Measurements from ENCODE around the gene DNM1L. TPM values are rescaled to one million over a fixed set of nuclear protein-coding genes. Genes with fewer than 3 reads are reported as not detected.

The DNM1L gene
- total and polyA plus RNA-seq, 2 of the 4 experiments (the other 2 are of a cell fraction), result 44.8 to 70.1 TPM

- H3K9me1 ChIP-seq (ENCODE audit: insufficient read depth, low read length), result no peaks in the 10 kb centered on the region; the same call in 1 of the 2 replicates
- H3K27me3 ChIP-seq (ENCODE audit: control insufficient read depth, insufficient read depth, low read length), result no peaks in the 10 kb centered on the region
- H2BK15ac ChIP-seq (ENCODE audit: low read depth, low read length), result no peak overlapping the region
- H4K5ac ChIP-seq (ENCODE audit: low read depth, low read length), result no peak overlapping the region
- DNase-seq, result no peak
- no peak overlapping the region for H3K14ac ChIP-seq (replicated peaks; ENCODE audit: low read depth, low read length)
- H3K9ac ChIP-seq (ENCODE audit: low read depth, low read length), result no peak overlapping the region
- H3K4me1 ChIP-seq (ENCODE audit: control insufficient read depth, insufficient read depth, low read length), result peaks cover 5% of the 10 kb centered on the region; the same call in 1 of the 2 replicates
- BruUV-seq (replicated peaks), result no TSS peak
- no peak overlapping the region for H2AFZ ChIP-seq (replicated peaks; ENCODE audit: low read length, poor library complexity)
- ChIA-PET POLR2A (ENCODE audit: unreplicated experiment) (interaction anchor here (0.6 kb wide), 1 partner anchor 9 kb away, joined by 6 read pairs; no protein-coding TSS in a partner anchor), CTCF (no interaction called here)
- TF ChIP-seq USF2 (IDR thresholded peaks at IDR 0.05; ENCODE audit: low read depth, low read length) (no peak), MXI1 (IDR thresholded peaks at IDR 0.05; ENCODE audit: borderline replicate concordance, low read depth, low read length) (no peak), MAZ (IDR thresholded peaks at IDR 0.05; ENCODE audit: borderline replicate concordance, low read depth, low read length) (no peak), RFX5 (IDR thresholded peaks at IDR 0.05; ENCODE audit: low read depth, low read length) (no peak), RAD21 (IDR thresholded peaks at IDR 0.05; ENCODE audit: low read length) (no peak), POLR2A (IDR thresholded peaks at IDR 0.05; ENCODE audit: low read depth, low read length) (no peak)
- H2BK120ac ChIP-seq (ENCODE audit: low read depth, low read length), result no peak overlapping the region
- dilution Hi-C loops (cut with HindIII; ENCODE audit: low sequenced_read_pairs, unreplicated experiment) (no loop called here), in situ Hi-C loops (cut with MboI; ENCODE audit: low sequenced_read_pairs) (loop anchor here (25.0 kb wide), 1 partner anchor 1035 kb away; the partner anchor contains the start of gene ETFBKMT), intact Hi-C loops (cut with micrococcal nuclease) (no loop called here)
- H3K56ac ChIP-seq (ENCODE audit: extremely low read depth, insufficient read depth, low read length), result no peak overlapping the region
- H3K36me3 ChIP-seq (ENCODE audit: control insufficient read depth, insufficient read depth, low read length), result peaks cover 3% of the 10 kb centered on the region; the same call in 1 of the 2 replicates
- H3K79me1 ChIP-seq (ENCODE audit: low read depth in 1 of 2, low read length in 2 of 2), result peaks cover 11 to 47% of the 10 kb centered on the region in 2 experiments
- H2AK5ac ChIP-seq (ENCODE audit: low read depth, low read length), result no peak overlapping the region
- H3K4me3 ChIP-seq (ENCODE audit: insufficient read depth, low read depth, low read length), result no peak overlapping the region
- H3K27ac ChIP-seq (ENCODE audit: insufficient read depth, low read length), result no peak overlapping the region
- H3K18ac ChIP-seq (ENCODE audit: low read depth, low read length), result no peak overlapping the region
- no peak overlapping the region for H2BK5ac ChIP-seq (ENCODE audit: low read depth, low read length, poor library complexity, severe bottlenecking)
- no peak overlapping the region for H3K4ac ChIP-seq (ENCODE audit: low read depth, low read length)
- H3K4me2 ChIP-seq (ENCODE audit: low read depth, low read length), result no peak overlapping the region
- no CpG with 5 or more reads among the region's 1 CpG for WGBS, 2 experiments (ENCODE audit: extremely low coverage in 2 of 2, insufficient read length in 1 of 2)
- no peak for ATAC-seq (ENCODE audit: low read depth)
- no peak overlapping the region for H2BK20ac ChIP-seq (ENCODE audit: low read depth, low read length)
- H3K23ac ChIP-seq (ENCODE audit: low read depth, low read length), result no peak overlapping the region
- H4K8ac ChIP-seq (ENCODE audit: low read depth in 2 of 2, low read length in 2 of 2), result no peak overlapping the region
- H3K9me3 ChIP-seq (ENCODE audit: control insufficient read depth, insufficient read depth, low read length), result no peaks in the 10 kb centered on the region; the same call in 1 of the 2 replicates
- H4K91ac ChIP-seq (ENCODE audit: insufficient read depth, low read depth, low read length), result no peak overlapping the region
- peaks cover 14% of the 10 kb centered on the region; the same call in 1 of the 2 replicates for H4K20me1 ChIP-seq (ENCODE audit: insufficient read depth, low read length)
- H2AK9ac ChIP-seq (replicated peaks; ENCODE audit: low read depth, low read length, poor library complexity), result no peak overlapping the region
Measured at GRCh38 chr12:32697445-32697844, 18.3 kb downstream of the DNM1L start.
